ENCODE measurements around the gene ARHGAP15.

- TF ChIP-seq CTCF (IDR thresholded peaks at IDR 0.05; ENCODE audit: insufficient read depth, low read depth, low read length) (no peak), EZH2 (IDR thresholded peaks at IDR 0.05; ENCODE audit: insufficient read depth, low read length) (no peak)
These were observed 10.7 kb downstream of the ARHGAP15 start for GRCh38 chr2:143139835-143140393.
